ENCODE data around the gene RBPMS2.

DNA sequence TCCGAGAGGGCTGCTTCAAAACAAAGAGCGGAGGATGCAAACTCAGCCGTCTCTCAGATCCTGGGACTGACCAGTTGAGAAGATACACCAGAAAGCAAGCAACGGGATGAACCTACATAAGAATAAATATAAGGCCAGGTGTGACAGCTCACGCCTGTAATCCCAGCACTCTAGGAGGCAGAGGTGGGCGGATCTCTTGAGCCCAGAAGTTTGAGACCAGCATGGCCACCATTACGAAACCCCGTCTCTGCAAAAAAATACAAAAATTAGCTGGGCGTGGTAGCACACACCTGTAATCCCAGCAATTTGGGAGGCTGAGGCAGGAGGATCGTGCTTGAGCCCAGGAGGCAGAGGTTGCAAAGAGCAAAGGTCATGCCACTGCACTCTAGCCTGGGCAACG lies 31.7 kb downstream of the RBPMS2 start:
- TF ChIP-seq, protein P1, sequence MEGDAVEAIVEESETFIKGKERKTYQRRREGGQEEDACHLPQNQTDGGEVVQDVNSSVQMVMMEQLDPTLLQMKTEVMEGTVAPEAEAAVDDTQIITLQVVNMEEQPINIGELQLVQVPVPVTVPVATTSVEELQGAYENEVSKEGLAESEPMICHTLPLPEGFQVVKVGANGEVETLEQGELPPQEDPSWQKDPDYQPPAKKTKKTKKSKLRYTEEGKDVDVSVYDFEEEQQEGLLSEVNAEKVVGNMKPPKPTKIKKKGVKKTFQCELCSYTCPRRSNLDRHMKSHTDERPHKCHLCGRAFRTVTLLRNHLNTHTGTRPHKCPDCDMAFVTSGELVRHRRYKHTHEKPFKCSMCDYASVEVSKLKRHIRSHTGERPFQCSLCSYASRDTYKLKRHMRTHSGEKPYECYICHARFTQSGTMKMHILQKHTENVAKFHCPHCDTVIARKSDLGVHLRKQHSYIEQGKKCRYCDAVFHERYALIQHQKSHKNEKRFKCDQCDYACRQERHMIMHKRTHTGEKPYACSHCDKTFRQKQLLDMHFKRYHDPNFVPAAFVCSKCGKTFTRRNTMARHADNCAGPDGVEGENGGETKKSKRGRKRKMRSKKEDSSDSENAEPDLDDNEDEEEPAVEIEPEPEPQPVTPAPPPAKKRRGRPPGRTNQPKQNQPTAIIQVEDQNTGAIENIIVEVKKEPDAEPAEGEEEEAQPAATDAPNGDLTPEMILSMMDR (IDR thresholded peaks at IDR 0.05; ENCODE audit: low read depth, low read length) = no peak
- no peak for TF ChIP-seq EZH2phosphoT487 (IDR thresholded peaks at IDR 0.05; ENCODE audit: low read depth)

Data from OCI-LY3 (cell line).